SK-N-SH (cell line): ENCODE data around the gene IQCN. TPM values are rescaled to one million over a fixed set of nuclear protein-coding genes. Genes with fewer than 3 reads are reported as not detected.

Source experiments
- CTCF ChIA-PET: fragments of 300-600, 350-600 bp; formaldehyde crosslinking; extraction: SDS; loops from one replicate; lab custom pipeline; 2021; lab: Yijun Ruan, JAX
- POLR2A ChIA-PET: fragments of 350-600 bp; sonication (Branson Sonifier 250); formaldehyde crosslinking; extraction: SDS; loops from one replicate; lab custom pipeline; 2020; ENCODE audit warnings: antibody characterized with exemption, inconsistent platforms; lab: Yijun Ruan, JAX
- DNase-seq: peaks from one replicate; pipeline ENCODE4 v3.0.0; 2012
- H2AFZ ChIP-seq: fragments of 200-600 bp; sonication (generic); 2 replicates; pipeline ENCODE4 v1.8.1; 2016; ENCODE audit warnings: antibody characterized with exemption, mild to moderate bottlenecking, low read depth
- H3F3A ChIP-seq: fragments of 200-600 bp; sonication (generic); replicated peaks from 2 replicates; pipeline ENCODE3; 2016; ENCODE audit warnings: antibody characterized with exemption, mild to moderate bottlenecking; ENCODE audit not compliant: insufficient read depth
- H3K27ac ChIP-seq, 2 experiments: fragments of 200-500 bp in 1 of 2; fragments of 200-600 bp in 1 of 2; sonication (Bioruptor generic) in 1 of 2; sonication (generic), shearing (Covaris generic) in 1 of 2; 2 replicates each; pipeline versions ENCODE4 v1.5.1 to v1.6.1; 2014 to 2016; ENCODE audit warnings: low read depth in 2 of 2, inconsistent platforms in 1 of 2, low read length in 1 of 2, mild to moderate bottlenecking in 1 of 2, mixed read lengths in 1 of 2
- H3K27me3 ChIP-seq: fragments of 200-600 bp; sonication (generic), shearing (Covaris generic); 2 replicates; pipeline ENCODE4 v1.6.1; 2016; ENCODE audit warnings: mixed run types; ENCODE audit not compliant: insufficient read depth
- H3K36me3 ChIP-seq, 2 experiments: fragments of 200-500 bp in 1 of 2; fragments of 200-600 bp in 1 of 2; sonication (Bioruptor generic) in 1 of 2; sonication (generic) in 1 of 2; replicated peaks in 1 of 2; 2 replicates each; pipeline versions ENCODE3 to v1.5.1; 2014 to 2016; ENCODE audit warnings: low read length in 1 of 2, mild to moderate bottlenecking in 1 of 2; ENCODE audit not compliant: insufficient read depth in 2 of 2, control insufficient read depth in 1 of 2
- H3K4me1 ChIP-seq, 2 experiments: fragments of 200-500 bp in 1 of 2; fragments of 200-600 bp in 1 of 2; sonication (Bioruptor generic) in 1 of 2; sonication (generic), shearing (Covaris generic) in 1 of 2; 2 replicates each; pipeline versions ENCODE4 v1.5.1 to v1.6.1; 2014 to 2016; ENCODE audit warnings: low read depth in 1 of 2, low read length in 1 of 2, mixed run types in 1 of 2; ENCODE audit not compliant: insufficient read depth in 2 of 2, control insufficient read depth in 1 of 2
- H3K4me2 ChIP-seq: fragments of 200-600 bp; sonication (generic), shearing (Covaris generic); 2 replicates; pipeline ENCODE4 v1.6.1; 2017; ENCODE audit warnings: mixed run types
- H3K4me3 ChIP-seq, 2 experiments: fragments of 200-500 bp in 1 of 2; fragments of 200-600 bp in 1 of 2; sonication (Bioruptor generic) in 1 of 2; sonication (generic), shearing (Covaris generic) in 1 of 2; 2 replicates each; pipeline versions ENCODE4 v1.5.1 to v1.8.1; 2014 to 2016; ENCODE audit warnings: low read depth in 2 of 2, inconsistent platforms in 1 of 2, low read length in 1 of 2, mild to moderate bottlenecking in 1 of 2, mixed read lengths in 1 of 2, moderate library complexity in 1 of 2
- H3K79me2 ChIP-seq: fragments of 200-600 bp; sonication (generic); 2 replicates; pipeline ENCODE4 v1.8.1; 2017; ENCODE audit warnings: mild to moderate bottlenecking; ENCODE audit not compliant: insufficient read depth
- H3K9ac ChIP-seq: fragments of 200-600 bp; sonication (generic); 2 replicates; pipeline ENCODE4 v1.6.1; 2017; ENCODE audit warnings: mixed run types
- H3K9me2 ChIP-seq: fragments of 200-600 bp; sonication (generic); 2 replicates; pipeline ENCODE4 v1.6.1; 2017; ENCODE audit warnings: mixed run types
- H3K9me3 ChIP-seq: fragments of 200-600 bp; sonication (generic); 2 replicates; pipeline ENCODE4 v1.6.1; 2017; ENCODE audit warnings: mixed run types, mild to moderate bottlenecking, moderate library complexity
- H4K20me1 ChIP-seq: fragments of 200-600 bp; sonication (generic); 2 replicates; pipeline ENCODE4 v1.6.1; 2017; ENCODE audit warnings: mild to moderate bottlenecking, mixed run types; ENCODE audit not compliant: insufficient read depth
- ELF1 ChIP-seq: IDR thresholded peaks from 2 replicates; pipeline ENCODE4 v1.4.0; 2012
- EP300 ChIP-seq, 2 experiments: IDR thresholded peaks; 2 replicates each; pipeline versions ENCODE4 v1.4.0 to v1.6.1; 2012; ENCODE audit warnings: borderline replicate concordance in 1 of 2, low read depth in 1 of 2, low read length in 1 of 2
- EZH2phosphoT487 ChIP-seq: fragments of 200-600 bp; sonication (generic); IDR thresholded peaks from 2 replicates; pipeline ENCODE4 v1.6.1; 2017; ENCODE audit warnings: low read depth, mixed run types, mild to moderate bottlenecking, antibody characterized with exemption, moderate library complexity, borderline replicate concordance
- FOSL2 ChIP-seq: IDR thresholded peaks from 2 replicates; pipeline ENCODE4 v1.4.0; 2012; ENCODE audit warnings: low read depth, mild to moderate bottlenecking, moderate library complexity, borderline replicate concordance
- FOXJ3 ChIP-seq: sonication (generic); formaldehyde crosslinking; IDR thresholded peaks from 2 replicates; pipeline ENCODE4 v1.5.1; 2020; ENCODE audit warnings: mild to moderate bottlenecking, missing genetic modification reagents
- FOXM1 ChIP-seq: IDR thresholded peaks from 2 replicates; pipeline ENCODE4 v1.4.0; 2012; ENCODE audit warnings: low read depth, mild to moderate bottlenecking
- GATA2 ChIP-seq: sonication (generic); formaldehyde crosslinking; IDR thresholded peaks from 2 replicates; pipeline ENCODE4 v1.5.0; 2020; ENCODE audit warnings: mild to moderate bottlenecking, missing genetic modification reagents
- JUND ChIP-seq: IDR thresholded peaks from 2 replicates; pipeline ENCODE4 v1.4.0; 2012
- MEF2A ChIP-seq: IDR thresholded peaks from 2 replicates; pipeline ENCODE4 v1.4.0; 2012; ENCODE audit warnings: low read depth, borderline replicate concordance
- MXI1 ChIP-seq: IDR thresholded peaks from 2 replicates; pipeline ENCODE4 v1.6.1; 2012; ENCODE audit warnings: mild to moderate bottlenecking, low read depth, low read length, improper control_type of control experiment
- NFIC ChIP-seq: IDR thresholded peaks from 2 replicates; pipeline ENCODE4 v1.4.0; 2012; ENCODE audit warnings: borderline replicate concordance
- POLR2AphosphoS5 ChIP-seq: IDR thresholded peaks from 2 replicates; pipeline ENCODE4 v1.6.1; 2012; ENCODE audit warnings: low read depth, low read length
- RCOR1 ChIP-seq: fragments of 150-350 bp; IDR thresholded peaks from 2 replicates; pipeline ENCODE4 v1.6.1; 2017; ENCODE audit warnings: antibody characterized with exemption, low read length
- RXRA ChIP-seq: IDR thresholded peaks from 2 replicates; pipeline ENCODE4 v1.4.0; 2012; ENCODE audit warnings: low read depth, mild to moderate bottlenecking, borderline replicate concordance
- SIN3A ChIP-seq: IDR thresholded peaks from 2 replicates; pipeline ENCODE4 v1.6.1; 2012; ENCODE audit warnings: low read depth, mild to moderate bottlenecking, low read length, moderate library complexity, borderline replicate concordance
- SMC3 ChIP-seq: IDR thresholded peaks from 2 replicates; pipeline ENCODE4 v1.6.1; 2012; ENCODE audit warnings: low read depth, low read length, improper control_type of control experiment
- TAF1 ChIP-seq: IDR thresholded peaks from 2 replicates; pipeline ENCODE4 v1.6.1; 2012; ENCODE audit warnings: low read depth, mild to moderate bottlenecking, low read length, moderate library complexity, borderline replicate concordance
- WGBS: methylation state at CpG from one replicate; pipeline ENCODE4 v1.1.6; 2017; ENCODE audit warnings: low lambda C conversion rate; 5-methylcytosine and 5-hydroxymethylcytosine counted together
- polyA plus RNA-seq, 3 experiments: library from polyadenylated mRNA; depleted of rRNA; stranded (reverse); fragments of >200 nt; gene quantifications; 2 replicates each; pipeline ENCODE4 v1.2.3, GENCODE V29; 2012
- TF ChIP-seq, protein P1 (sequence below): fragments of 200-600 bp; sonication (generic); IDR thresholded peaks from 2 replicates; pipeline ENCODE4 v1.6.1; 2017; ENCODE audit warnings: antibody characterized with exemption, mild to moderate bottlenecking, moderate library complexity
- TF ChIP-seq, protein P2 (sequence below): IDR thresholded peaks from 2 replicates; pipeline ENCODE4 v1.4.0; 2012; ENCODE audit warnings: low read depth
- TF ChIP-seq, protein P3 (sequence below): IDR thresholded peaks from 2 replicates; pipeline ENCODE4 v1.6.1; 2012; ENCODE audit warnings: mild to moderate bottlenecking, low read depth, low read length, moderate library complexity
- TF ChIP-seq, protein P4 (sequence below): IDR thresholded peaks from 2 replicates; pipeline ENCODE4 v1.4.0; 2012; ENCODE audit warnings: low read depth, borderline replicate concordance
- TF ChIP-seq, protein P5 (sequence below): IDR thresholded peaks from 2 replicates; pipeline ENCODE4 v1.4.0; 2012; ENCODE audit warnings: low read depth, borderline replicate concordance

IQCN gene
- polyA plus RNA-seq, 1 of the 3 experiments (the other 2 are of a cell fraction), result 2.5 TPM

DNA sequence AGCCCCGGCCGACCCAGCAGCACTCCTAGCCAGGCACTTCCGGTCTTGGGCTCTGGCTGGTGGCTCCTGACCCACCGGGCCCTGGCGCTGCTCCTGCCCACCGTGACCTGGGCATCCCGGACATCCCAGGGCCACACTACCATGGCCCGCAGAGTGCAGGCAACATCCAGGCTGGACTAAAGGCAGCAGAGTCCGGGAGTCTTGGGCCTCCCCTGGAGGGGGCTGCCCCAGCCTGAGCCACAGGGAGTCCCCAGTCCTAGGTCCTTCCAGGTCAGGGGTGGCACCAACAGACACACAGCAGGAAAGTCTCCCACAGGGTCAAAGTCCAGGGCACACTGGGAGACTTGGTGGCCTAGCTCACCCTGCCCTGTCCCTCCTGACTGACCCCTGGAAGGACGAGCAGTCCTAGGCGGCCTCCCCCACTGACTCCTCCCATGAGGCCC is 37.9 kb upstream of the IQCN start (continued):
- TF ChIP-seq MEF2A, result no peak
- no peak for TF ChIP-seq GATA2 (CRISPR knock-in tag)
- TF ChIP-seq NFIC, result no peak
- no peak for TF ChIP-seq ELF1
- no peak for TF ChIP-seq MXI1
- no peak for TF ChIP-seq FOXJ3

DNA sequence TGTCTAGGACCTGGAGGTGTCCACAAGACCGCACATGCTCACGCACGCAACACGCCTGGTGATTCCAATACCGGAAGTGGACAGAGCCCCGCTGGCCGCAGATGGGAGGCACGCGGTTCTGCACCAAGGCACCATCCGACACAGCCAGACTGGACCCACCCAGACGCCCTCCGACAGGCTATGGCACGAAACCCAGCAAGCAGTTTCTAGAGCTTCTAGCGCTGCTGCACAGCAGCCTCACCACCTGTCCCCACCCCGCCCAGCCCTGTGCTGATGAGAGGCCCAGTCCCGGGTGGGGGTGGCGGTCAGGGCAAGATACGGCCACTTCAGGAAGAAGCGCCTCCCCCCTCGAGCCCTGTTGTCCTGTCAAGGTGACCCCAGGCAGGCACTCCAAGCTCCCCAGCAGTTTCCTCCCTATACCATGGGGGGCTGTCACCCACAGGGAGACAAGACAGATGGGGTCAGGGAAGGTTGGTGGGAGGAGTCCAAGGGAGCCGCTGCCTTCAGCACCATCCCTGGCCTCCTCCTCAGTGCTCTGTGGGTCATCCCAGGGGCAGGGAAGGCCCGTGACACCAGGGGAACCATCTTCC is 37.3 kb upstream of the IQCN start:
- CTCF ChIA-PET, result interaction anchor here (9.7 kb wide), 1 partner anchor 32 kb away, joined by 103 read pairs; the partner anchor contains the start of gene JUND
- TF ChIP-seq NFIC, result no peak
- no peak for TF ChIP-seq SMC3
- no peak for TF ChIP-seq FOXM1
- TF ChIP-seq, protein P1, sequence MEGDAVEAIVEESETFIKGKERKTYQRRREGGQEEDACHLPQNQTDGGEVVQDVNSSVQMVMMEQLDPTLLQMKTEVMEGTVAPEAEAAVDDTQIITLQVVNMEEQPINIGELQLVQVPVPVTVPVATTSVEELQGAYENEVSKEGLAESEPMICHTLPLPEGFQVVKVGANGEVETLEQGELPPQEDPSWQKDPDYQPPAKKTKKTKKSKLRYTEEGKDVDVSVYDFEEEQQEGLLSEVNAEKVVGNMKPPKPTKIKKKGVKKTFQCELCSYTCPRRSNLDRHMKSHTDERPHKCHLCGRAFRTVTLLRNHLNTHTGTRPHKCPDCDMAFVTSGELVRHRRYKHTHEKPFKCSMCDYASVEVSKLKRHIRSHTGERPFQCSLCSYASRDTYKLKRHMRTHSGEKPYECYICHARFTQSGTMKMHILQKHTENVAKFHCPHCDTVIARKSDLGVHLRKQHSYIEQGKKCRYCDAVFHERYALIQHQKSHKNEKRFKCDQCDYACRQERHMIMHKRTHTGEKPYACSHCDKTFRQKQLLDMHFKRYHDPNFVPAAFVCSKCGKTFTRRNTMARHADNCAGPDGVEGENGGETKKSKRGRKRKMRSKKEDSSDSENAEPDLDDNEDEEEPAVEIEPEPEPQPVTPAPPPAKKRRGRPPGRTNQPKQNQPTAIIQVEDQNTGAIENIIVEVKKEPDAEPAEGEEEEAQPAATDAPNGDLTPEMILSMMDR, result no peak
- TF ChIP-seq SIN3A, result no peak
- TF ChIP-seq GATA2 (CRISPR knock-in tag), result no peak
- no peak for TF ChIP-seq RXRA
- no peak for TF ChIP-seq MXI1
- no peak for TF ChIP-seq POLR2AphosphoS5
- TF ChIP-seq, protein P2, sequence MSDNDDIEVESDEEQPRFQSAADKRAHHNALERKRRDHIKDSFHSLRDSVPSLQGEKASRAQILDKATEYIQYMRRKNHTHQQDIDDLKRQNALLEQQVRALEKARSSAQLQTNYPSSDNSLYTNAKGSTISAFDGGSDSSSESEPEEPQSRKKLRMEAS, result no peak
- no peak for TF ChIP-seq TAF1
- TF ChIP-seq, protein P3, sequence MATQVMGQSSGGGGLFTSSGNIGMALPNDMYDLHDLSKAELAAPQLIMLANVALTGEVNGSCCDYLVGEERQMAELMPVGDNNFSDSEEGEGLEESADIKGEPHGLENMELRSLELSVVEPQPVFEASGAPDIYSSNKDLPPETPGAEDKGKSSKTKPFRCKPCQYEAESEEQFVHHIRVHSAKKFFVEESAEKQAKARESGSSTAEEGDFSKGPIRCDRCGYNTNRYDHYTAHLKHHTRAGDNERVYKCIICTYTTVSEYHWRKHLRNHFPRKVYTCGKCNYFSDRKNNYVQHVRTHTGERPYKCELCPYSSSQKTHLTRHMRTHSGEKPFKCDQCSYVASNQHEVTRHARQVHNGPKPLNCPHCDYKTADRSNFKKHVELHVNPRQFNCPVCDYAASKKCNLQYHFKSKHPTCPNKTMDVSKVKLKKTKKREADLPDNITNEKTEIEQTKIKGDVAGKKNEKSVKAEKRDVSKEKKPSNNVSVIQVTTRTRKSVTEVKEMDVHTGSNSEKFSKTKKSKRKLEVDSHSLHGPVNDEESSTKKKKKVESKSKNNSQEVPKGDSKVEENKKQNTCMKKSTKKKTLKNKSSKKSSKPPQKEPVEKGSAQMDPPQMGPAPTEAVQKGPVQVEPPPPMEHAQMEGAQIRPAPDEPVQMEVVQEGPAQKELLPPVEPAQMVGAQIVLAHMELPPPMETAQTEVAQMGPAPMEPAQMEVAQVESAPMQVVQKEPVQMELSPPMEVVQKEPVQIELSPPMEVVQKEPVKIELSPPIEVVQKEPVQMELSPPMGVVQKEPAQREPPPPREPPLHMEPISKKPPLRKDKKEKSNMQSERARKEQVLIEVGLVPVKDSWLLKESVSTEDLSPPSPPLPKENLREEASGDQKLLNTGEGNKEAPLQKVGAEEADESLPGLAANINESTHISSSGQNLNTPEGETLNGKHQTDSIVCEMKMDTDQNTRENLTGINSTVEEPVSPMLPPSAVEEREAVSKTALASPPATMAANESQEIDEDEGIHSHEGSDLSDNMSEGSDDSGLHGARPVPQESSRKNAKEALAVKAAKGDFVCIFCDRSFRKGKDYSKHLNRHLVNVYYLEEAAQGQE, result no peak
- TF ChIP-seq JUND, result no peak
- TF ChIP-seq RCOR1, result no peak
- no peak for TF ChIP-seq EZH2phosphoT487
- TF ChIP-seq, protein P4, sequence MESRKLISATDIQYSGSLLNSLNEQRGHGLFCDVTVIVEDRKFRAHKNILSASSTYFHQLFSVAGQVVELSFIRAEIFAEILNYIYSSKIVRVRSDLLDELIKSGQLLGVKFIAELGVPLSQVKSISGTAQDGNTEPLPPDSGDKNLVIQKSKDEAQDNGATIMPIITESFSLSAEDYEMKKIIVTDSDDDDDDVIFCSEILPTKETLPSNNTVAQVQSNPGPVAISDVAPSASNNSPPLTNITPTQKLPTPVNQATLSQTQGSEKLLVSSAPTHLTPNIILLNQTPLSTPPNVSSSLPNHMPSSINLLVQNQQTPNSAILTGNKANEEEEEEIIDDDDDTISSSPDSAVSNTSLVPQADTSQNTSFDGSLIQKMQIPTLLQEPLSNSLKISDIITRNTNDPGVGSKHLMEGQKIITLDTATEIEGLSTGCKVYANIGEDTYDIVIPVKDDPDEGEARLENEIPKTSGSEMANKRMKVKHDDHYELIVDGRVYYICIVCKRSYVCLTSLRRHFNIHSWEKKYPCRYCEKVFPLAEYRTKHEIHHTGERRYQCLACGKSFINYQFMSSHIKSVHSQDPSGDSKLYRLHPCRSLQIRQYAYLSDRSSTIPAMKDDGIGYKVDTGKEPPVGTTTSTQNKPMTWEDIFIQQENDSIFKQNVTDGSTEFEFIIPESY, result no peak
- TF ChIP-seq, protein P5, sequence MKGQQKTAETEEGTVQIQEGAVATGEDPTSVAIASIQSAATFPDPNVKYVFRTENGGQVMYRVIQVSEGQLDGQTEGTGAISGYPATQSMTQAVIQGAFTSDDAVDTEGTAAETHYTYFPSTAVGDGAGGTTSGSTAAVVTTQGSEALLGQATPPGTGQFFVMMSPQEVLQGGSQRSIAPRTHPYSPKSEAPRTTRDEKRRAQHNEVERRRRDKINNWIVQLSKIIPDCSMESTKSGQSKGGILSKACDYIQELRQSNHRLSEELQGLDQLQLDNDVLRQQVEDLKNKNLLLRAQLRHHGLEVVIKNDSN, result no peak
- no peak for TF ChIP-seq FOSL2
- TF ChIP-seq ELF1, result no peak
- TF ChIP-seq EP300 (IDR thresholded peaks at IDR 0.05; ENCODE audit: borderline replicate concordance in 1 of 2, low read depth in 1 of 2, low read length in 1 of 2), result no peak
- H3K9me2 ChIP-seq, result no peaks in the 10 kb centered on the region

More for the DNA sequence above, 37.3 kb upstream of the IQCN start:
- Histone ChIP-seq H4K20me1 (no peaks in the 10 kb centered on the region), H3K9me3 (no peaks in the 10 kb centered on the region), H3K4me2 (no peak overlapping the region), H3K27me3 (no peaks in the 10 kb centered on the region), H3K27ac (no peak overlapping the region), H3K36me3 (peaks cover 10 to 46% of the 10 kb centered on the region in 2 experiments), H3K9ac (no peak overlapping the region), H3K79me2 (no peaks in the 10 kb centered on the region; the same call in 1 of the 2 replicates), H3K4me1 (no peaks in the 10 kb centered on the region), H3K4me3 (no peak overlapping the region), H2AFZ (no peak overlapping the region), H3F3A (peaks cover 6% of the 10 kb centered on the region)
- 84% methylated on average over 9 of the region's 22 CpGs for WGBS
- no peak for DNase-seq
- POLR2A ChIA-PET, result no interaction called here
